Stimulated activated naive CD4-positive, alpha-beta T cell (primary cell): ENCODE measurements around the gene CDH13.

Source experiments
- DNase-seq, 6 experiments: peaks; one replicate each; lab custom pipeline; 2025; lab: John Stamatoyannopoulos, UW

Gene CDH13

DNA sequence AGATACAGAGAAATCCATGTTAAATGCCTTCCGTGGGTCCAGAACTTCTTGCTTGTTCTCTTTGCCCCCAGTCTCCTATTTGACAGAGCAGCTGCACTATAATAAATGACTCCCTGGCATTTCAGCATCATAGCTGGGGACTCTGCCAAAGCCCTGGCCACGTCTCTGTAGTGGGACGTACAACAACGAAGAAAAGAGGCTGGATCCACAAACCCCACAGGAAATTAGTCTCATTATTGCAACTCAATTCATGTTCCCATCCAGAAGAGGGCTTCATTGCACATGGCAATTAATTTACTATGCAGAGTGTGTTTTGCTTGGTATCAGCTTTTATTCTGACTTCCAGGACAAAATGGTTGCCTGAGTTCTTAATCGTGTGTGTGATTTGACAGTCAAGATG is 121.3 kb downstream of the CDH13 start:
- no peak for DNase-seq

DNA sequence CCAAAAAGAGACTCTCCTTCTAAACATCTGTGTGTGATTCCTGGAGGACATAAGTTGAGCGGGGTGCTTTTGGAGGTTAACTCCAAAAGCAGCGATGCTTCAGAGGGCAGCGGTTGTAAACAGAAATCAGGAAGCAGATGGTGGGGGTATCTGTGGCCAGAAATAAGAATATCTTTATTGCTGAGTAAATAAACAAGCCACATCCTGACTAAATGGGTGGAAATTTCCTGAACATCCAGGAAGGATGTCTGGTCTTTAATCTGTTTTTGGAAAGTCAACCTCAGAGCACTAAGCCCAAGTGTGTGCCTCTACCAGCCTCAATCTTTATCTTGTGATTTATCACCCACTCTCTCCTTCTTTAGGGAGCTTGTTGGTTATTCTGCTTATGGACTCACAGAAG is 123.3 kb downstream of the CDH13 start:
- DNase-seq = no peak

DNA sequence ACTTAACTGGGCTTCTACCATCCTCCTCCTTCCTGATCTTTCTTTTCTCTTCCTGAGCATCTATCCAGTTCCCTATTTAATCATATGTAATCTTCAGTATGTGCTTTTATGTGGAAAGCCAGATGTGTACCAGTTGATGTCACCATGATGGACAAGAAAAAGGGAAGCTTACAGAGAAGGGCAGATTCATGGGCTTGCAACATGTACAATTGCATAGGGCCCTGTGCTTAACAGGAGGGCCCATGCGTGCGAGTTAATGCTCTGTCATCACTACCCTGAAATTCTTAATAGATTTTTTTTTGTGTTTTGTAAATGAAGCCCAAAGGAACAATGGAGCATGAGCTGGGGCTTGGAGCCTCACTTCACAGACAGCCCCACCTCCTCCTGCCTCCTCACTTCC is 124.3 kb downstream of the CDH13 start:
- DNase-seq = no peak

DNA sequence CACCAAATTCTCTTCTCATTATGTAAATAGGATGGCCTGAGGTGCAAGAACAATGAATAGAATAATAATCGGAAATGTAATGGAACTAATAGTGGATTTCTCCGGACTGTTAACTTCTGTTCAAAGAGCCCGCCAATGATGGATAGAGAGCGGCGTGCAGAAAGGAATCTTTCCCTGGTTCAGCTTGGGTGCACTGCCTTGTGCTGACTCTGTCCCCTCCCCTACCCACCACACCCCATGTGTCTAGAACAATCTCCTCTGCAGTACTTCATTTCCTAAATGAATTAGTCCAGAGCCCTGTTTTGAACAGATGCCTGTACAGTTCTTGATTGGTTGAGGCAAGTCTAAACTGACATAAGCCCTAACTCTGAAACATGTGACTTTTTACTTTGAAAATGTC is 125.4 kb downstream of the CDH13 start:
- no peak for DNase-seq

DNA sequence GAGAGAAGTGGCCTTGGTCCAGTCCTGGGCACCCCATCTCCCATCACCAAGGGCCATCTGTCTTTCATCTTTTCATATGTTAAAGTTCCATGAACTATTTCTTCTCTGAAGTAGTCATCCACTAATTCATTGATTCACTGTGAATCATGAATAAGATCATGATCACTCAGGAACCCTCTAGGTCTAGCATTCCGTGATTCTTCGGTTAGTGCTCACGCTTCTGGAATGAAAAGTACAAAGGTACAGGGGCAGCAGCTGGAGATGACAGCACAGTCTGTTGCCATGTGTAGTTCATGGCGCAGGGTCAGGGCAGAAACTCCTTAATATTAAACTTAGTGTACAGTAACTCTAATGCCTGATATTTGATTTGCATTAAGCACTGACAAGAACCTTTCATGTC is 127.1 kb downstream of the CDH13 start:
- no peak for DNase-seq

DNA sequence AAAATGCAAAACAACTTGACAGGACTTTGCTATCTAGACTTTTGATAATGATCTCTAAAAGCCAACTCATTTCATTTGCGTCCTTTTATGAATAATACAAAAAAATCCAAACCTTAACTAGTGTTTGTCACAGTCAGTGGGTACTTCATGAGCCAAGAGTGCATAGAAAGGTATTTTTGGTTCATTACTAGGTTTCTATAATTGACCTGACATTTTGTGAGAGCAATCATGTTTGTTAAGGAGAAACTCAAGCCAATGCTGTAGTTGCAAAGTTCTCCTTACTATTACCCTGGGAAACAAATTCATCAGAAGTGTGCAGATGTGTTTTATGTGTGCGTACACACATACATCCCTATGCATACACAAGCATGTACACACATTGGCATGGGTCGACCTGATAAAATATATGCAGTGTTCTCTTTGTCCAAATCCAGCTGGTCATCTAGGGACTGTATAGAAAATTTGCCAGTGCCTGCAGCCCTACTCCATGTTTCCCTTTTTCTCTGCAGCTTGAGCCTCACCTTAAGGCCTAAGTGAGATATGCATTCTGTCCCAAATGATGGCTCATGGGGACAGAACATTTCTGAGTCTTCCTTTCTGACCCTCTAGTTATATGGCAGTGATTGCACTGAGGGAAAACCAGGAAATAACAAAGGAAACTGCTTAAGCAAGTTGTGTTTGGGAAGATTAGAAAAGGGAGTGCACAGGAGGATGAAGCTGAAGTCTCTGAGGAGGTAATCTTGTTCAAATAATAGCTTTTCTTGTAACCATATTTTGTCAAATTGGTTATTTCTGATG is 128.1 kb downstream of the CDH13 start:
- no peak for DNase-seq

DNA sequence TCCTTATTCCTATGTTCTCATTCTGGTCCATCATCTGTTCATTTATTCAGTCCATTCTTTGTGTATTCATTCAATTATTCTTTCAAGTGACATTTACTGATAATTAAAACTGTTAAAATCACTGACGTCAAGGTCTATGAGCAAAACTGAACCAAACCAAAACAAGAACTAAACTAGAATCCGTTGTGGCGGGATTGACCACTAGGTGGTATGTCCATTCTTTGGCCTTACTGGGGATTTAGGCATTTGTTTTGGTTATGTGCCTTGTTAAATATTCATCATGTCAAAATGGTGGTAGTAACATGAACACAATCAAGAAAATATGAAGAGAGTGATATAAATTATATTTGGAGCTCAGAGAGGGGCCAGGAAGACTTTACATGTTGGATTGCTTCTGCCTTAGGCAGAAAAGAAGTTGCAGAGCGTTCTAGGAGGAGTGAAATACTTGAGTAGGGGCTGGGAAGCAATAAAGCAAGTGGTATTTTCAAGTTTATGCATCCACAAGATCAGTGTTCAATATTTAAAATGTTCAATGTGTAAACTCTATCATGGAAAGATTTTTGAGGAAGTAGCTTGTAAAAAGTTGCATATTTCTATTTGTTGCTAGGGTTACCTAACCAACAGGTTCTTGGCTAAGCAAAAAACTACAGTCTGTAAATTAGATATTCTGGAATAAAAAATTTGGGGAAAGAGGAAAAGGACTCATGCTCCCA is 129.0 kb downstream of the CDH13 start:
- DNase-seq = no peak

DNA sequence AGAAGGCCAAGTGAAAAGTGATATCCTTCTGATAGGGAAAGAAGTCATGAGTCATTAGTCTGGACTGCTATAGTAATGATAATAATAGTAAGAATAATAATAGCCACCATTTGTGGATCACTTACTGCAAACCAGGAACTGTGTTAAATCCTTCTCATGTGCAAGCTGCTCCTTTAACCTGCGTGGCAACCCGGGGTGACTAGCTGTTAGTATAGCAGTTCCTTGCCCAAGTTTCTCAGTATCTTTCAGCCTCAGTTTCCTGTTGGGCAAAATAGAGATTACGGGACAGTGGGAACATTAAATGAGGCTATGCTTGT is 129.5 kb downstream of the CDH13 start:
- no peak for DNase-seq

DNA sequence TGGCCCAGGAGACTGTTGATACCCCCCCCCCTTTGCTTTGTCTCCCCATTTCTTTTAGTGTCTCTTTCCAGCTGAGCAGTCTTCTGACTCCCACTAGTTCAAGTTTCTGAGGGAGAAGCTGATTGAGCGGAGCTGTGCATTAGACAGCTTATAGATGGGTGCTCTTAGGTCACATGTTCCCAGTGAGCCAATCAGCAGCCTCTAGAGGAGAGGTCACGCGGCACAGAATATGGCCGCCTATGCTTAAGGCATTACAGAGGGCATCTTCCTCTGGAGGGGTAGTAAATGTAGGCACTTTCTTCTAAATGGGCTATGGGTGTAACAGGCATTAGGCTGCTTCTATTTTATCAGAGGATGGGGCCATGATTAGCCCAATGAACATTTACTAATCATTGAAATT is 131.6 kb downstream of the CDH13 start:
- DNase-seq = no peak

DNA sequence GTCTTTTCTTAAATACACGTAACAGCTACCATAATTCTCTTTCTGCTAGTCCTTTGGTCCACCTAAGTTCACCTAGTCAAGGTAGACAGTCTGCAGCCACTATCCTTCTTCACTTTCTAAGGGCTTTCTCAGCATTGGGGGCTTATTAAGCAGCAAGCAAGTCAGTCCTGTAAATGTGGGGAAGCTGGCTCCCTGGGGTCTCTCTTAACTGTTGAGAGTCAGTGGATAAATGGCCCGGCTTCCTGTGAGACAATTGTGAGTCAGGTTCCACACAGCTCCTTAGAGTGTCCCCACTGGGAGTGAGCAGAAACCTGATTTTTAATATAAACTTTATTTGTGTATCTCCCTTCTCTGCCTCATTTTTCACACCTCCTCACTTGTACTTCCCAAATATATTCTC is 132.1 kb downstream of the CDH13 start:
- no peak for DNase-seq

DNA sequence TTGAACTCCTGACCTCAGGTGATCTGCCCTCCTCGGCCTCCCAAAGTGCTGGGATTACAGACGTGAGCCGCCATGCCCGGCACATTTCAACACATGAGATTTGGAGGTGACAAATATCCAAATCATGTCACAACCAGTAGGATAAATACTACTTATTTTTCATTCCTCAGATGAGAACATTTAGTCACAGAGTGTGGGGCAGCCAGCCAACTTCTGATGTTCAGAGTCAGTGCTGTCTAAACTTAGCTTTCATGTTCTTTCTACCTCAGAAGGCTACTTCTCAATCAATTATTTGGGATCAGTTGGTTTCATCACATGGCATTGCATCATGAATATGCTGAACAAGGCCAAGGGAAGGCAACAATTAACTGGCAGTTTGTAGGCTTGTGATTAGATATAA is 134.5 kb downstream of the CDH13 start:
- no peak for DNase-seq

DNA sequence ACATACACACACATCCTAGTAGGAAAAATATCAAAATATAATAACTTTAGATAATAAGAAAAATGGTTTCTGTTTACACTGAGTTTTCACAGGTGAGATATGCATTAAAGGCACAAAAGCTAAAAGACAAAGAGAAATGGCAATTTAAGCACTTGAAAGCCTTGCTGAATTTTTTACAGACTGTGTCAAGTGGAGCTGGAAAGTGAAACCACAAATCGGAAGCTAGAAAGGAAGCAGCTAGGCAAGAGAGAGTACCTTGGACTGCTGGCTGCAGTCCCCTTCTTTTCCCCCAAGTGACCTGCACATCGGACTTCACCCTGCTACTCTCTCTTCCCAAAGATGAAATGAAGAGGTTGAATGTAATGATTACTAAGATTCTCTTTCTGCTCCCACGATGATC is 135.1 kb downstream of the CDH13 start:
- DNase-seq = no peak

DNA sequence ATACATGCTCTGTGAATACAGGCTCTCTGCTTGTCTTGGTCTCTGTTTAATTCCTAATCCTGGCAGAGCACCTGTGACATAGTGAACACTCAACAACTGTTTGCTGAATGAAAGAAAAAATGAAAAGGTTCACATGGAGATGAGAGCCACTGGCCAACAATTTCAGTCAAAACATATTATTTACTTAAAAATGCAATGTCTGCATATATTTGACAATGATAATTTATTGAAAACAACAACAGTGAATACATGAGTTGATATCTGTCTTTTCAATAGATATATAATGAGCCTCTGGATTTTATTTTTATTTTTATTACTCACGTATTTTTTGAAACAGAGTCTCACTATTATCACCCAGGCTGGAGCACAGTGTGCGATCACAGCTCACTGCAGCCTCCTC is 136.6 kb downstream of the CDH13 start:
- no peak for DNase-seq

DNA sequence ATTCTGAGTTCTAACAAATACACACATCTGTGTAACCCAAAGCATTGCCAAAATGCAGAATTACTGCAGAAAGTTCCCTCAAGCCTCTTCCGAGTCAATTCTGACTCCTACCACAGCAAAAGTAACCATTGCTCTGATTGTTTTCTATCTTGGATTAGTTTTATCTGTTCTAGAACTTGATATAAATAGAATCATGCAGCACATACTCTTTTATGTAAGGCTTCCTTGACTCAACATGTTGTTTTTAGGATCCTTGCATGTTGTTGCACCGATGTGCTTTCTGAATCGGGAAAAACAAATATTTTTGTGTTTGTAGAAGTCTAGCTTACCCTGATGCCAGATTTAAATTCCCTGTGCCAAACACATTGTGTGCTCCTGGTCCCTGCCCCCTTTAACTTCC is 140.4 kb downstream of the CDH13 start:
- DNase-seq = no peak

DNA sequence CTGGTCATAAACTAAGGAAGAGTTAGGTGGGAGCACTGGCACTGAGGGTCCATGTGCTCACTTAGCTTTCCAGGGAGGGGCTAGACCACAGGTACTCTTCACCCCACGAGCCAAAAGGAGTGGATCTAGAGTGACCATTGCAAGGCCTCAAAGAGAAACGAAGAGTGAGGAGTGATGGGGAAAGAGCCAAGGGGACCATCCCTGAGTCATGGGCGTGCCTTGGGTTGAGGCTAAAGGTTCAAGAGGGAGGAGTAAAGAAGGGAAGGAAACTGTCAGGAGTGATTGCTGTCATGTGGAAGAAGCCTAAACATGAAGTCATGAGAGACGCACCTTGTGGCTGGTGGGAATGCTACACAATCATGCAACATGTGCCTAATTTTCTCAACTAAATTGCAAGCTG is 141.0 kb downstream of the CDH13 start:
- DNase-seq = no peak

DNA sequence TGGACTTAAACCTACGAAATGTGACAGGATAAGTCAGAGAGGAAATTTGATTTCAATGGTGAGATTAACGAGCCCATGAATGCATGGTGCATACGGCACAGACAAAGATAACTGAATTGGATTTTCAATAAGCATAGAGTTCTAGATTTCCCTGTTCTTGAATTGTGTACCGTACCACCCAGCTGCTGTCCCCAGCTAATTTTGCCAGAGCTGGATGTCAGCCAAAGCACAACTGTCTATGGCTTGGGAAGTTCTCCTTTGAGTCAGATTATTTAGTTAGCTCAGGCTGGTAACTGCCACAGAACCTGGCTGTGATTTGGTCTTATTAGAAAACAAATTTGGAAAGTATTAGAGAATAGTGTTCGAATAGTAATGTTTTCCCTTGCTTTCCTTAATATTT is 143.1 kb downstream of the CDH13 start:
- no peak for DNase-seq

DNA sequence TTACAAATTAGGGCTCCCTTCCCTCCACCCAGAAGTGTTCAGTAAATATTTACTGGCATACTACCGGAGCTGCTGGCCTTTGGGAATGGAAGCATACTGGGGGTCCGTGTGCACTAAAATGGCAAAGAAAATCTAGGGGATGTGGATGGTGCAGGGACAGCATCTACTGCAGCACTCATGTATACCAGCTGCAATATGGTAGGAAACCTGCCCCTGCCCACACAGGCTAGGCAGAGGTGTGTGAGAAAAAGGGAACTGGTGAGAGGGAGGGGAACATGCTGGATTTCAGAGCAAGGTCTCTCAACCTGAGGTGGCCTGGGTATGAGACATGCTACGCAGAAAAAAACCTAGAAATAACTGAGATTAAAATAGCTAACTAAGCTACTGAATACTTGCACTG is 145.4 kb downstream of the CDH13 start:
- no peak for DNase-seq

DNA sequence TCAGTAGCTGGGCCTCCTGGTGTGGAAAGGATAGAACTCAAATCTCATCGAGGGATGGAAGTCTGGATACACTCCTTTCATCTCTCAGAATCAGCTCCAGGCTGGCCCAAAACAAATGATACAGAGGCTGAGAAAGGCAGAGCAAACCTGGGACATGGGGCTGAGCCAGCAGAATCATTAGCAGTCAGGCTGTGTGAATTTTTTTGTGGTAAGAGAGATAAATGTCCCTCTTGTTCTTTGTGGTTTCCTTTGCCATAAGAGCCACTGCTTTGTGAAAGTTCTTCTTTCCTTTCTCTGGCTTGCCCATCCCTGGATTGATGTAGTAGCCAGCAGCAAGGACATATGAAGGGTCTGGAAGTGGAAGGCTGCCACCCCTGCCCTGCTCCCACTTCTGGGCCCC is 146.2 kb downstream of the CDH13 start:
- no peak for DNase-seq

DNA sequence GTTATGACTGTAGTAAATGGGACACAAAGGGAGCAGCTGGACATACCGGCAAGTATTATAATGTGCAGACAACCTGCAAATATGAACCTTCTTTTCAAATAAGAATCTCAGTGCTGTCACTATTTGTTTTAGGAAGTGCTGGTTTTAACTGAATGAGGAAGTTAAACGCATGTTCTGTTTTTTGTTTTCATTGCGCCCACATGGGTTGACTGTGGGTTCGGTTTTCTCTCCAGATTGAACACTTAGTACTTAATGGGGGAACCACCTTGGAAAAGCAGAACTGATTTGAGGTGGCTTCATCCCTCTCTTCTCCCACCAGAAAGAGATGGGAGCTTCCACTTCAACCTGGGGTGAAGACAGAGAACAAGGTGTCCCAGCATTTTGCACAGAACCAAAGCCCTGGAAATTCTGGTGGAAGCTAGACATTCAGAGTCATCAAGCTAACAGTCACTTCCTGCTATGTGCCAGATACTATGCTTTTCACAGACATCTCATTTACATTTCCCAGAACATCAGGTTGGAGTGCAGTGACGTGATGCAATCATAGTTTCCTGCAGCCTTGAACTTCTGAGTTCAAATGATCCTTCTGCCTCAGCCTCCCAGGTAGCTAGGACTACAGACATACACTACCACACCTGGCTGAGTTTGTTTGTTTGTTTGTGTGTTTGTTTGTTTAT is 149.8 kb downstream of the CDH13 start:
- no peak for DNase-seq

DNA sequence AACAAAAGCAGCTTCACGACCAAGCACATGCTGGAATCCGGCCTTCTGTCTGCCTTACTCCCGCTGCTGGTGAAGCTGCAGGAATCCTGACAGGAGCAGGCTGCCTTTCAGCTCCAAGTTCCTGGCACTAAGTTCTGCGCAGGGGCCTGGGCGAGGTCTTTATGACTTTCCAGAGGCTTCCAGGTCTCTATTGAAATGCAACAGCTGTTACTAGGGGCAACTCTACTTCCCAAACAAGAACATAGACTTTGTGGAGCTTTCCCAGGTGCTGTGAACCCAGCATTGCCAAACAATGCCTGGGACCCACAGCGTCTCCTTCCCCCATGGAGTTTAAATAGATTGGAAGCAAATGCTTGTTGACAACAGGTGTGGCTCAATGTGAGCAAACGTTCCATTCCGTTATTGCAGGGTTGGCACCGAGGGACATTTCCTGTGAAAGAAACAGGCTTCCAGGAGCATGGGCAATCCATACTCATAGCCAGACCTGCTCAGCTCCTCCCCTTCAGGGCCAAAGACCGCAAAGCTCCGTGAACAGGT is 156.0 kb downstream of the CDH13 start:
- no peak for DNase-seq

DNA sequence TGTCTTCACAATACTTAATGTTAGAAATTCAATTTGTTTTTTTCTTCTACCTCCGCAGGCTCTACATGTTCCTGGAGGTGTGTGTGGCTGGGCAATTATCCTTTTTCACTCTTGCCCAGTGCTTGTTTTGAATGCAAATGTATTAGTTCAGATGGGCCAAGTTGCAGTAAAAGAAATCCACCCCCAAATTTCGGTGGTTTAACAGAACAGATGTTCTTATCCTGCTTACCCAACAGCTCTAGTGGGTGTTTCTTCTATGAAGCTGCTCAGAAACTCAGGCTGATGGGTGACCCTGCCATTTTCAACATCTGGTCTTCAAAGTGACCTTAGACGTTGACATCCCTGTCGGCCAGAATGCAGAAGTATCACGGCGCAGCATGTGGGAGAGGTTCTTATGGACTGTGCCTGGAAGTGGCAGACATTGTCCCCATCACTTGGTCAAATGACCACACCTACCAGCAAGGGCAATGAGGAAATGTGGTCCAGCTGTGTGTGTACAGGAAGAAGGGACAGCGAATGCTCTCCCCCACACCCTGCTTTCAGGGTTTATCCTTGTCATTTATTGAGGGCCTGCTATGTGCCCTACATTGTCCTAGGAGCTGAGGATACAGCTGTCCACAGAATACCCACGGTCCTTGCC is 157.3 kb downstream of the CDH13 start:
- DNase-seq = no peak

DNA sequence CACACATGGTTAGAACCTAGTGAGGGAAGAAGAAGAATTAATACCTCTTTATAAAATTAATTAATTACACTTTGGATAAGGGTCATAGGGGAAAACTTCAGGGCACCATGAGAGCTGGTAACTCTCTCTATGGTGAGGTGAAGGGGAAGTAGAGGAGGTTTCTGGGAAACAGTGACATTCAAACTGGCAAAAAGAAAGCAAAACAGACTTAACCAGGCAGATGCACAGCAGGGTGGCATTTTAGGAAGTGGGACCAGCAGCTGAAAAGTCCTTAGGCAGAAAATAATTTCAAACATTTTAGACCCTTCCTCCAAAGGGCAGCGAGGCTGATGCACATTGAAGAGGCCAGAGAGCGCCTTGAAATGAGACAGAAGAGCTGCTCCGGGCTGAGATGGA is 157.8 kb downstream of the CDH13 start:
- no peak for DNase-seq

DNA sequence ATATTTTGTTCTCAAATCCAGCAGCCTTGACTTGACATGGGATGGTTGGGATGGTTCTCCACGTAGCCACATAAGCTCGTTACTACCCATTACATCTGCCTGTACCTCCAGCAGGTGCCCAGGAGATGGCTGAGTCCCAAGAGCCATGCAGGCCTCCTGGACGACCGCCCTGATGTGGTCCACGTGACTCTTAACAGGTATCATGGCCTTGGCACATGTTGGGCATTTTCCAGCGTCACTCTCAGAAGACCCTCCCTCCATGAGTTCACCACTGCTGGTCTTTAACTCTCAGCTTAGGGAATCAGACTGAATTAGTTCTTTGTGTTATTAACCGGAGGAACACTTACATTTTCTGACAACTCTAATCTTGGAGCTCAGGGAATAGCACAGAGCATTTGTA is 161.5 kb downstream of the CDH13 start:
- DNase-seq = no peak
